Measurements from ENCODE around the gene INO80B. TPM values are rescaled to one million over a fixed set of nuclear protein-coding genes. Genes with fewer than 3 reads are reported as not detected.
A peak's percentile ranks its signal among the peaks of the same experiment; 100 is the strongest.

INO80B gene
- total RNA-seq, 1 experiment from 2014 or later: 34.2 TPM

- Histone ChIP-seq H3K27me3 (ENCODE audit: insufficient read depth, low read depth) (no peaks in the 10 kb centered on the region), H3K27ac (no peak overlapping the region), H3K36me3 (ENCODE audit: low read depth) (no peaks in the 10 kb centered on the region), H3F3A (ENCODE audit: insufficient read depth, low read depth) (no peaks in the 10 kb centered on the region), H3K4me1 (replicated peaks; ENCODE audit: insufficient read depth) (no peaks in the 10 kb centered on the region), H3K4me3 (no peak overlapping the region), H3K79me2 (ENCODE audit: low read depth) (no peaks in the 10 kb centered on the region), H3K9me2 (ENCODE audit: insufficient read depth) (no peaks in the 10 kb centered on the region), H3K9me3 (ENCODE audit: insufficient read depth, low read depth) (no peaks in the 10 kb centered on the region), H2AFZ (no peak overlapping the region), H4K20me1 (ENCODE audit: insufficient read depth) (no peaks in the 10 kb centered on the region), H3K4me2 (no peak overlapping the region)
- TF ChIP-seq EZH2 (IDR thresholded peaks at IDR 0.05; ENCODE audit: low read depth) (no peak), CTCF (conservative IDR thresholded peaks at IDR 0.05) (no peak)
- no peak for DNase-seq
- intact Hi-C loops (cut with micrococcal nuclease; ENCODE audit: unreplicated experiment): no loop called here
- ChIA-PET POLR2A (ENCODE audit: unreplicated experiment) (no interaction called here), CTCF (no interaction called here)
- no TSS peak for BruUV-seq (replicated peaks)
Measured at GRCh38 chr2:74413001-74413698, 41.7 kb upstream of the INO80B start.

GRCh38 chr2:74414441-74414840, 40.4 kb upstream of the INO80B start:
- Histone ChIP-seq H4K20me1 (ENCODE audit: insufficient read depth) (no peaks in the 10 kb centered on the region), H3F3A (ENCODE audit: insufficient read depth, low read depth) (no peaks in the 10 kb centered on the region), H3K36me3 (ENCODE audit: low read depth) (no peaks in the 10 kb centered on the region), H3K4me2 (peak overlapping the region; percentile 22; the same call in 1 of the 2 replicates), H3K27ac (no peak overlapping the region), H3K79me2 (ENCODE audit: low read depth) (no peaks in the 10 kb centered on the region), H3K27me3 (ENCODE audit: insufficient read depth, low read depth) (no peaks in the 10 kb centered on the region), H2AFZ (no peak overlapping the region), H3K4me3 (no peak overlapping the region), H3K9me3 (ENCODE audit: insufficient read depth, low read depth) (no peaks in the 10 kb centered on the region), H3K9me2 (ENCODE audit: insufficient read depth) (no peaks in the 10 kb centered on the region), H3K4me1 (replicated peaks; ENCODE audit: insufficient read depth) (no peaks in the 10 kb centered on the region)
- TF ChIP-seq EZH2 (IDR thresholded peaks at IDR 0.05; ENCODE audit: low read depth): no peak
- no peak for TF ChIP-seq CTCF (conservative IDR thresholded peaks at IDR 0.05)
- ChIA-PET CTCF (no interaction called here), POLR2A (ENCODE audit: unreplicated experiment) (no interaction called here)
- DNase-seq: no peak
- intact Hi-C loops (cut with micrococcal nuclease; ENCODE audit: unreplicated experiment): no loop called here
- BruUV-seq (replicated peaks): no TSS peak

- H3K79me2 ChIP-seq (ENCODE audit: low read depth): no peaks in the 10 kb centered on the region
- no peak for DNase-seq
- no peaks in the 10 kb centered on the region for H3K9me2 ChIP-seq (ENCODE audit: insufficient read depth)
- ChIA-PET POLR2A (ENCODE audit: unreplicated experiment) (no interaction called here), CTCF (no interaction called here)
- no peak overlapping the region for H2AFZ ChIP-seq
- BruUV-seq (replicated peaks): no TSS peak
- no peaks in the 10 kb centered on the region for H3F3A ChIP-seq (ENCODE audit: insufficient read depth, low read depth)
- H3K36me3 ChIP-seq (ENCODE audit: low read depth): no peaks in the 10 kb centered on the region
- H4K20me1 ChIP-seq (ENCODE audit: insufficient read depth): no peaks in the 10 kb centered on the region
- no peak overlapping the region for H3K27ac ChIP-seq
- no peak overlapping the region; the same call in 1 of the 2 replicates for H3K4me3 ChIP-seq
- TF ChIP-seq CTCF (conservative IDR thresholded peaks at IDR 0.05) (no peak), EZH2 (IDR thresholded peaks at IDR 0.05; ENCODE audit: low read depth) (no peak)
- intact Hi-C loops (cut with micrococcal nuclease; ENCODE audit: unreplicated experiment): no loop called here
- peak overlapping the region; percentile 22; the same call in 1 of the 2 replicates for H3K4me2 ChIP-seq
- H3K27me3 ChIP-seq (ENCODE audit: insufficient read depth, low read depth): no peaks in the 10 kb centered on the region
- H3K4me1 ChIP-seq (replicated peaks; ENCODE audit: insufficient read depth): 0 out of 2 replicates have a peak, but pooled peaks cover under 1% of the 10 kb centered on the region
- H3K9me3 ChIP-seq (ENCODE audit: insufficient read depth, low read depth): no peaks in the 10 kb centered on the region
Measured at GRCh38 chr2:74414881-74415761, 39.8 kb upstream of the INO80B start.

Measured in PC-9 (cell line).